ENCODE measurements around the gene KMT2E.
A peak's percentile ranks its signal among the peaks of the same experiment; 100 is the strongest.

KMT2E gene

GRCh38 chr7:105007298-105007697, 6.7 kb upstream of the KMT2E start:
- DNase-seq: no peak

- DNase-seq: no peak
Observed at GRCh38 chr7:105009667-105010503, 4.1 kb upstream of the KMT2E start.

- peak in 3 of 4 experiments; percentile 17 to 42 (median 31) for DNase-seq
Observed at GRCh38 chr7:105010504-105011130, 3.4 kb upstream of the KMT2E start.

GRCh38 chr7:105011141-105011830, 2.7 kb upstream of the KMT2E start:
- DNase-seq: peak; percentile 23 to 45 (median 34)

DNA sequence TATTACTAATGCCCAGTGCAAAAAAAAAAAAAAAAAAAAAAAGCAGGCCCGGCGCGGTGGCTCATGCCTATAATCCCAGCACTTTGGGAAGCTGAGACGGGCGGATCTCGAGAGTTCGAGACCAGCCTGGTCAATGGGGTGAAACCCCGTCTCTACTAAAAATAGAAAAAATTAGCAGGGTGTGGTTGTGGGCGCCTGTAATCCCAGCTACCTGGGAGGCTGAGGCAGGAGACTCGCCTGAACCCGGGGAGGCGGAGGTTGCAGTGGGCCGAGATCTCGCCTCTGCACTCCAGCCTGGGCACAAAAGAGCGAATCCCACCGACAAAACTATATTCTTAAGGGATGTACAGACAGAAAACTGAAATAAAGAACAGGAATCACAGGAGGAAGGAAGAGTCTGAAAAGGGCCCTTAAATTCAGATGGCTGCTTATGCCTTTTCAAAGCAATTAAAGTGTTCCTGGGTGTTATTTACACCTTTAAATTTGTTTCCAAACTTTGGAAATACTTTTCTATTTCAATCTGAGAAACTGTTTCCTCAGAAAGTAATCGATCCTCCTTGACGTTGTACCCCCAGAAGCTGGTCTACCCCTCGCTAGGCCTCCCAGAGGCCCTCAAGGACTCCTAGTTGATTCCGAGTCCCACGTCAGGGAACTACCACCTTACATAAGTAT, 2.0 kb upstream of the KMT2E start:
- DNase-seq: peak; percentile 49 to 59 (median 55)

GRCh38 chr7:105012503-105013220, 1.3 kb upstream of the KMT2E start:
- peak; percentile 100 for DNase-seq

DNA sequence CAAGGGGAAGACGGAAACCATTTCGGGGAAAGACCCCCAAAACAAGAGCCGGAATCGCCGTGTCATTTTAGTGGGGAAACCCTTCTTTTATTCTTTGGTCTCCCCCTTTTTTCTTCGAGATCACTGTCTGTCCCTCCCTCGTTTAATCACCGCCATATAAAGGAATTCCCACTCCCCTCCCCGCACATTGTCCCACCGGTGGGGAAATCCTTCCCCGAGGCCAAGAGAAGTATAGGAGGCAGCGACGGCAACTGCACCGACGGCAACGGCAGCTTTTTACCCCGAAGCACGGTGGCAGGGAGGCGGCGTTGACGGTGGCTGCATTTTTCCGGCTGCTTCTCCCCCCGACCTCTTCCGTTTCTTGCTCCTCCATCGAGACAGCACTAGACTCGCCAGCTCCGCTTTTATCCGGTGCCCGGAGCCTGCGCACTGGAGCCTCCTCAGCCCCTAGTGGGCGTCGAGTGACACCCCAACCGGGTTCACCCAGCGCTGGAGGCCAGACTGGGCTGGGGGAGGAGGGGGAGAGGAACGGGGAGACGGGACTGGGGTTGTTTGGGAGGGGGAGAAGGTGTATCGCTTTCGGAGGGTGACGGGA, 687 bp upstream of the KMT2E start:
- DNase-seq: peak; percentile 97 to 98 (median 98)

- DNase-seq: peak; percentile 62 to 71 (median 66)
Observed at GRCh38 chr7:105014693-105015389, 836 bp downstream of the KMT2E start.

DNA sequence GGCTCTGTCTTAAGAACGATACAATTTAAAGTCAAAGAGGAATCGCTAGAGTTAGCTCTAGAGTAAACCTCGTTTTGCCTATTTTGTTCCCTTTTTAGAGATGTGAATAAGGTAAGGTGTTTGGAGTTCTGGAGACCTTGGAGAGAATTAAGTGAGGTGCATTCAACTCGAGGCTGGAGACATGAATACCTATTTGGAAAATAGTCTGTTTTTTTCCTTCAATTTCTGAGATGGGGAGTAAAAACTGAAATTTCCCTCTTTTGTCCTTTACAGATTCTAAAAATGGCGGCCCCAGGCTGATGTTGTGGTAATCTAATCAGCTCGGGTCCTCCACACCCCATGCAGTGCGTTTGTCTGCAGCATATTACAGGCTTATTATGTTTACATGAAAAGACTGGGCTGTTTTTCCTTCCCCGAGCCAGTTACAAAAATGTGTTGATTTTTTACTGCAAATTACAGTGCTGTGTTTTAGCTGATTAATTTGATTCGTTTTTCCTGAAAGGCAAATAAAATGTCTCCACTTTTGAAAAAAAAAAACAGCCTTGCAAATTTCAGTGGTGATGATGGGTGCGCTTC, 1.5 kb downstream of the KMT2E start:
- peak; percentile 46 to 54 (median 51) for DNase-seq

DNA sequence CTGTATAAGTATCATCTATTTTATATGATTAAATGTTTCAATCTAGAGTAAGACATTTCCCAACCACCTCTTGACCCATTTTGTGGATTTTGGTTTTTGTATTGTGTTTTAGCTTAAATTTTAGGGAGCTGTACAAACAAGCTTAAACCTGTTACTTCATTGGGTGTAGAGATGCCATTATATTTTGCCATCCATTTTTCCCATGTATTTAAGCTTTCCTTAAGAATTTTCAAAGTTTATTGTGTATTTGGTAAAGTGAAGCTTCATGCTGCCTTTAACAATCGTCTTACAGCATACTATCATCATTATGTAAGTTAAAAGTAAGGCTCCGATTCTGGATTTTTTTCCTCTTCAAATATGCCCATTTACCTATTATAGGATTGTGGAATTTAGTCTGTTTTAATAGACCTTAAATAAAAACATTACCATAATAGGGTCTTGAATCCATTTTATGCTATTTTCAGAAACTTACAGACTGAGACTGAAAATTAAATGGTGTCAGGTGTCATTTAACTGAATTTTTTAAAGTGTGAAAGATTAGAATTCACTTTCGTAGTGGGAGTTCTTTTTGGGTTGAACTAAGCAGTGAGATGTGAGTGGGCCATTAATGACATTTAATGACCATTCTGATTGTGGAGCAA, 2.2 kb downstream of the KMT2E start:
- no peak for DNase-seq

DNA sequence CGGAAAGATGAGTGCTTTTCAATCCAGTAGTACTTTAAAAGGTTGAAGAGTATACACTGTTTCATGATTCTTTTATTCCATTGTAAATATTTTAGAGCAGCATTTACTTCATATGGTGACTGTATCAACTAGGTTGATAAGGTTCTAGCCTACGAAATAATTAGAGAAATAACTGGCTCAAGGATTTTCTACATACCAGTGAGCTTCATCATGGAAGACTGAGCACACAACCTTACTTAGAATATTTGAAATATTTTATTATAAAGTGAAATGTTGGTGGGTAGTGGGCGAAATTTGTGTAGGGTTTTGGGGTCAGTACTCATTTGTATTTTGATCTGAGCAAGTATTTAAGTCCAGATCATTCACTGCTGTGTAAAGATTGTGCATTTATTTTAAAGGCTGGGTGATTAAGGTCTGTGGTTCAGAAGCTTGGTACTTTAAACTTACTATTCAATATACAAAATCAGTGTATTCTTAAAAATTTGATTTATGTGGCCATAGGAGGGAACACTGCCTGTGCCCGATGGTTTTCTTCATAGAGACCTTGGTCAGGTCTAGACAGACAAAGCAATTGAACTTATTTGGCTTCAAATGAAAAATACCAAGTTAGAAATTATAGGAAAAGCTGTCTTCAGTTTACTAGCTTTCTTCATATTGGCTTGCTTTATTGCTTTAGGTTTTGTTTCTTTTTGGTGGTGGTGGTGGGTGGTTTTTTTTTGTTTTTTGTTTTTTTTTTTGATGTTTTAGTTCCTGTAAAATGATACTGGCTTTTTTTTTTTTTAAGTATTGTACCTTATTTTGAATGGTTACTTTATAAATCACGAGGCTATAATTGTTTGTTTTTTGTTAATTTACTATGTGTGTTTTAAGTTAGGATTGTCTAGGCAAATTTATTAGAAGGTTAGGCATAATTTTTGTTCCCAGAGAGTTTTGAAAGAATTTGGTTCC, 3.0 kb downstream of the KMT2E start:
- no peak for DNase-seq

DNA sequence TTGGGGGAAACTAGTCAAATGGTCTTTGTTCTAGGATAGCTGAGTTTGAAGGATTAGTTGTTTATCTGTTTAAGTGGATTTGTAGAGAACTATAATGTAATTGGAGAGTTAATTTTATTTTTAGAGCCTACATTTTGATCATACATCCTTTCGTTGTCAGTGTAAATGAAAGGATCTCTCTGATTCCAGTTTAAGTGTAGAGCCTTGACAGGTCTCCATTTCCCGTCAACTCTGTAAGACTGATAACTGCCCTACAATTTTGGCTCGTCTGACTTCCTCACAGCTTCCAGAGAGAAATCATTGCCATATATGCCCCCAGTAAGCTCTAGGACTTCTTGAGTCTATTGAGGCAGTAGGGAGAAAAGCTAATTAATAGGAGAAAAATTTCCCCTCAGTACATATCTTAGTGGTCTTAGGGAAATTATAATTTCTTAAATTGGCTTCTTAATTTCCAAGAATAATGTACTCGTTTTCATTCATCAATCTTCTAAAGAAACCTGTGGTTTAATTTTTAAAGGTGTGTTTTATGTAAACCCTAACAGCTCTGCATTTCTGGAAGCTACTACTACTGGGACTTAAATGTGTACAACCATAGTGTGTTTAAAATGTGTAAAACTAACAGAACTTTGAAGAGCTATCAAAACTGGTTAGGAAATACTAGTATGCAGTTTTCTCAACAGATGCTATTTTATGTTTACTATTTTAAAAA, 3.8 kb downstream of the KMT2E start:
- DNase-seq: peak in 3 of 4 experiments; percentile 31 to 39 (median 36)

- DNase-seq: no peak
Observed at GRCh38 chr7:105019269-105019668, 5.3 kb downstream of the KMT2E start.

DNA sequence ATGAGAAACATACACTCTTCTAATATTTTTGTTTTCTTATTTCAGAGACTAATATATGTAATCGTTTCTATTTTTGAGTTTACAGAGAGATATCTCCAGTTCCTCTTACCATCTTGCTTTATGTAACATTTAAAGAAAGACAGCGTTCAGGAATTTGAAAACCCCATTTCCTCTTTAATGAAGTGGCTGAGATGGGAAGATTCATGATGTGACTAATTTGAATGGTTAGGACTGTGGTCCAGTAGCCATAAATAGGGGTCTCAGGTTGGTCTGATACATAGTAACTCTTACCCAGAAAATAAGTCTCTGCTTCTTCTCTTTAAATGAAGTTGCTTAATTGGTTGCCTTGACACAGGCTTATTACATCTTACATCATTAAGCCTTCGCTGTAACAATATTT, 6.9 kb downstream of the KMT2E start:
- peak in 3 of 4 experiments; percentile 24 to 71 (median 69) for DNase-seq

- no peak for DNase-seq
Observed at GRCh38 chr7:105021352-105021751, 7.3 kb downstream of the KMT2E start.

GRCh38 chr7:105021967-105022366, 8.0 kb downstream of the KMT2E start:
- DNase-seq: no peak

GRCh38 chr7:105022458-105022857, 8.5 kb downstream of the KMT2E start:
- DNase-seq: peak in 1 of 4 experiments; percentile 36

GRCh38 chr7:105024734-105025133, 10.7 kb downstream of the KMT2E start:
- no peak for DNase-seq

Measured in suppressor macrophage (primary cell).